H1 (cell line): ENCODE measurements around the gene ZMYM3. TPM values are rescaled to one million over a fixed set of nuclear protein-coding genes. Genes with fewer than 3 reads are reported as not detected.
"Not testable (repeated sequence)": the region's sequence is repeated elsewhere in the genome, so short reads cannot be mapped to it uniquely, and the experiment has no call there.

Experiments used
- CTCF ChIA-PET: fragments of 300-600 bp; sonication (Branson Sonifier 250); formaldehyde crosslinking; loops from one replicate; lab custom pipeline; 2021; ENCODE audit not compliant: partially characterized antibody; lab: Charles Lee
- POLR2A ChIA-PET: fragments of 300-600 bp; sonication (Branson Sonifier 250); formaldehyde crosslinking; loops from one replicate; lab custom pipeline; 2021; ENCODE audit warnings: inconsistent platforms; ENCODE audit not compliant: partially characterized antibody; lab: Charles Lee
- DNase-seq, 2 experiments: peaks; one replicate each; pipeline versions ENCODE4 v3.0.0 to v3.0.0-alpha.2; 2010 to 2022; ENCODE audit warnings: low spot score in 2 of 2, low read depth in 1 of 2, mixed read lengths in 1 of 2
- FAIRE-seq: peaks from 2 replicates; lab custom pipeline; 2011; peaks lifted over from hg19 to GRCh38; lab: Jason Lieb, UNC
- H2AFZ ChIP-seq: 2 replicates; pipeline ENCODE4 v1.8.1; 2012; ENCODE audit warnings: low read length, inconsistent platforms
- H2AK5ac ChIP-seq: 2 replicates; pipeline ENCODE4 v1.6.1; 2013; ENCODE audit warnings: low read depth, low read length
- H2BK120ac ChIP-seq: replicated peaks from 2 replicates; pipeline ENCODE3; 2013; ENCODE audit warnings: low read depth, low read length, inconsistent platforms
- H2BK12ac ChIP-seq: 2 replicates; pipeline ENCODE4 v1.6.1; 2013; ENCODE audit warnings: low read depth, low read length
- H2BK15ac ChIP-seq: 2 replicates; pipeline ENCODE4 v1.6.1; 2013; ENCODE audit warnings: low read length
- H2BK20ac ChIP-seq: 2 replicates; pipeline ENCODE4 v1.6.1; 2013; ENCODE audit warnings: low read length
- H2BK5ac ChIP-seq: 2 replicates; pipeline ENCODE4 v1.6.1; 2013; ENCODE audit warnings: low read depth, low read length
- H3K14ac ChIP-seq: 2 replicates; pipeline ENCODE4 v1.6.1; 2013; ENCODE audit warnings: inconsistent platforms; ENCODE audit not compliant: insufficient read length
- H3K18ac ChIP-seq: 2 replicates; pipeline ENCODE4 v1.6.1; 2013; ENCODE audit warnings: low read length; ENCODE audit errors: extremely low read depth
- H3K23ac ChIP-seq: 2 replicates; pipeline ENCODE4 v1.6.1; 2013; ENCODE audit warnings: inconsistent platforms; ENCODE audit not compliant: insufficient read length
- H3K23me2 ChIP-seq: 2 replicates; pipeline ENCODE4 v1.6.1; 2013; ENCODE audit warnings: low read depth, low read length
- H3K27ac ChIP-seq: 2 replicates; pipeline ENCODE4 v1.6.1; 2011; ENCODE audit warnings: low read depth, low read length, inconsistent platforms
- H3K27me3 ChIP-seq, 4 experiments: replicated peaks in 1 of 4; 1 replicate in 1 of 4; 2 replicates in 3 of 4; pipeline versions ENCODE4 v1.6.1 to v1.8.1; 2011 to 2013; ENCODE audit warnings: low read length in 3 of 4, mild to moderate bottlenecking in 3 of 4, inconsistent platforms in 2 of 4, mixed read lengths in 2 of 4, moderate library complexity in 1 of 4; ENCODE audit not compliant: control insufficient read depth in 3 of 4, insufficient read depth in 3 of 4; ENCODE audit errors: extremely low read depth in 1 of 4
- H3K36me3 ChIP-seq, 4 experiments: 2 replicates each; pipeline versions ENCODE4 v1.6.1 to v1.8.1; 2011 to 2013; ENCODE audit warnings: mild to moderate bottlenecking in 4 of 4, low read length in 3 of 4, moderate library complexity in 2 of 4, control low read depth in 1 of 4, inconsistent platforms in 1 of 4; ENCODE audit not compliant: insufficient read depth in 4 of 4, control insufficient read depth in 2 of 4
- H3K4ac ChIP-seq: replicated peaks from 2 replicates; pipeline ENCODE3; 2013; ENCODE audit warnings: low read length, low read depth, mixed read lengths, inconsistent platforms; ENCODE audit not compliant: insufficient read length
- H3K4me1 ChIP-seq, 4 experiments: replicated peaks in 1 of 4; 1 replicate in 1 of 4; 2 replicates in 3 of 4; pipeline versions ENCODE4 v1.6.1 to v1.8.1; 2011 to 2013; ENCODE audit warnings: low read length in 3 of 4, inconsistent platforms in 2 of 4, mixed read lengths in 1 of 4; ENCODE audit not compliant: insufficient read depth in 4 of 4, control insufficient read depth in 3 of 4
- H3K4me2 ChIP-seq, 2 experiments: 2 replicates each; pipeline versions ENCODE4 v1.6.1 to v1.8.1; 2011 to 2013; ENCODE audit warnings: low read depth in 2 of 2, low read length in 2 of 2, control low read depth in 1 of 2, inconsistent platforms in 1 of 2, mild to moderate bottlenecking in 1 of 2; ENCODE audit not compliant: insufficient read depth in 1 of 2
- H3K4me3 ChIP-seq, 4 experiments: fragments of 200-600, 300-600 bp in 1 of 4; sonication (generic), shearing (Covaris generic), sonication (Bioruptor Twin) in 1 of 4; 2 replicates each; pipeline versions ENCODE4 v1.5.1 to v1.8.1; 2011 to 2016; ENCODE audit warnings: low read length in 4 of 4, low read depth in 3 of 4, control low read depth in 2 of 4, inconsistent platforms in 2 of 4, mild to moderate bottlenecking in 2 of 4, mixed read lengths in 1 of 4, moderate library complexity in 1 of 4; ENCODE audit not compliant: insufficient read depth in 2 of 4; ENCODE audit errors: extremely low read depth in 1 of 4
- H3K56ac ChIP-seq: replicated peaks from 2 replicates; pipeline ENCODE3; 2013; ENCODE audit warnings: low read depth, mild to moderate bottlenecking, mixed read lengths, low read length, inconsistent platforms; ENCODE audit not compliant: insufficient read length
- H3K79me1 ChIP-seq: 2 replicates; pipeline ENCODE4 v1.6.1; 2013; ENCODE audit warnings: low read depth, low read length, control low read depth
- H3K79me2 ChIP-seq, 2 experiments: 2 replicates each; pipeline versions ENCODE4 v1.6.1 to v1.8.1; 2012 to 2013; ENCODE audit warnings: low read length in 2 of 2, mild to moderate bottlenecking in 2 of 2, inconsistent platforms in 1 of 2; ENCODE audit not compliant: insufficient read depth in 2 of 2, control insufficient read depth in 1 of 2
- H3K9ac ChIP-seq, 4 experiments: replicated peaks in 1 of 4; 1 replicate in 1 of 4; 2 replicates in 3 of 4; pipeline versions ENCODE4 v1.6.1 to v1.8.1; 2011 to 2013; ENCODE audit warnings: low read depth in 3 of 4, low read length in 3 of 4, control low read depth in 2 of 4, mild to moderate bottlenecking in 2 of 4, moderate library complexity in 2 of 4, inconsistent platforms in 1 of 4; ENCODE audit errors: extremely low read depth in 1 of 4
- H3K9me3 ChIP-seq, 2 experiments: 2 replicates each; pipeline versions ENCODE4 v1.6.1 to v1.8.1; 2012 to 2013; ENCODE audit warnings: mild to moderate bottlenecking in 2 of 2, moderate library complexity in 2 of 2, control low read depth in 1 of 2, inconsistent platforms in 1 of 2, low read depth in 1 of 2, low read length in 1 of 2, mixed read lengths in 1 of 2; ENCODE audit not compliant: insufficient read depth in 2 of 2
- H4K20me1 ChIP-seq, 2 experiments: replicated peaks in 1 of 2; 2 replicates each; pipeline versions ENCODE3 to v1.8.1; 2011 to 2013; ENCODE audit warnings: inconsistent platforms in 2 of 2, low read length in 2 of 2, mild to moderate bottlenecking in 1 of 2; ENCODE audit not compliant: insufficient read depth in 2 of 2, control insufficient read depth in 1 of 2
- H4K5ac ChIP-seq: 2 replicates; pipeline ENCODE4 v1.6.1; 2013; ENCODE audit warnings: low read length, low read depth, mixed read lengths, inconsistent platforms; ENCODE audit not compliant: insufficient read length
- H4K8ac ChIP-seq: 2 replicates; pipeline ENCODE4 v1.8.0; 2013; ENCODE audit warnings: mild to moderate bottlenecking, moderate library complexity, low read length, inconsistent platforms; ENCODE audit not compliant: insufficient read depth; ENCODE audit errors: extremely low read depth
- H4K91ac ChIP-seq: replicated peaks from 2 replicates; pipeline ENCODE3; 2013; ENCODE audit warnings: low read length, mixed read lengths, inconsistent platforms; ENCODE audit not compliant: insufficient read length
- SP1 ChIP-seq: IDR thresholded peaks from 2 replicates; pipeline ENCODE4 v1.6.1; 2011; ENCODE audit warnings: low read depth, low read length
- WGBS, 2 experiments: shearing (Covaris generic) in 1 of 2; methylation state at CpG; one replicate each; pipeline versions ENCODE4 v1.1.6 to v1.1.7; 2013 to 2015; ENCODE audit warnings: low lambda C conversion rate in 2 of 2, mixed read lengths in 2 of 2, inconsistent platforms in 1 of 2, low coverage in 1 of 2, missing lambda C conversion rate in 1 of 2; ENCODE audit not compliant: insufficient replicate concordance in 2 of 2, insufficient coverage in 1 of 2, insufficient read length in 1 of 2; ENCODE audit errors: extremely low coverage in 1 of 2, missing lambda C conversion rate in 1 of 2; 5-methylcytosine and 5-hydroxymethylcytosine counted together
- polyA plus RNA-seq, 7 experiments: library from polyadenylated mRNA; depleted of rRNA in 3 of 7; stranded (reverse) in 5 of 7; unstranded in 2 of 7; fragments of >200 nt in 5 of 7; fragments of 200-250 nt in 2 of 7; gene quantifications; 1 replicate in 5 of 7; 2 replicates in 1 of 7; 4 replicates in 1 of 7; pipeline versions ENCODE4 v1.2.1 to v1.2.3, GENCODE V29; 2011 to 2013; ENCODE audit warnings: missing spikeins in 2 of 7, mixed read lengths in 2 of 7
- total RNA-seq: library from RNA; stranded (reverse); fragmentation: NEBNext Ultra II Directional; extraction: Animal tissue kit (Norgen Biotek cat#: 25700); gene quantifications from 2 replicates; pipeline ENCODE4 v1.2.1, GENCODE V29; 2021

The ZMYM3 gene
- total and polyA plus RNA-seq, 2 of the 8 experiments (the other 6 are each of a cell fraction or from before 2014, with no cell fraction given): 56.7 to 82.0 TPM

GRCh38 chrX:71300495-71300894 is 46.6 kb upstream of the ZMYM3 start:
- H4K20me1 ChIP-seq, H2BK120ac ChIP-seq, H3K18ac ChIP-seq, H3K23ac ChIP-seq, H2BK12ac ChIP-seq, H3K79me2 ChIP-seq, H3K9me3 ChIP-seq, H3K4me3 ChIP-seq, H2BK15ac ChIP-seq, H3K27me3 ChIP-seq, H4K8ac ChIP-seq, H2AFZ ChIP-seq, H3K56ac ChIP-seq, H2BK20ac ChIP-seq, H3K4ac ChIP-seq, H3K4me2 ChIP-seq, H2AK5ac ChIP-seq, H4K91ac ChIP-seq, H4K5ac ChIP-seq, H2BK5ac ChIP-seq, CTCF ChIA-PET, H3K27ac ChIP-seq, H3K9ac ChIP-seq, DNase-seq, H3K79me1 ChIP-seq, H3K23me2 ChIP-seq, H3K4me1 ChIP-seq, H3K14ac ChIP-seq: not testable (repeated sequence)
- POLR2A ChIA-PET: interaction anchor here (0.6 to 18.0 kb wide), 5 partner anchors 11 to 66 kb away, joined by 3 to 215 read pairs (median 4); partner anchors contain the start of genes NONO and TAF1
- FAIRE-seq: peak; percentile 88
- H3K36me3 ChIP-seq: peaks cover 21 to 63% (median 44%) of the 10 kb centered on the region in 4 experiments
- 100% methylated on average over 3 of the region's 7 CpGs; no CpG with 5 or more reads in 1 of the 2 experiments for WGBS, 2 experiments
- TF ChIP-seq SP1: peak; percentile 9; the same call in 1 of the 2 replicates

GRCh38 chrX:71300064-71300463 is 46.1 kb upstream of the ZMYM3 start:
- H2BK12ac ChIP-seq, H3K23me2 ChIP-seq, H2BK5ac ChIP-seq, H2BK15ac ChIP-seq, H3K4me3 ChIP-seq, H2BK120ac ChIP-seq, H2AFZ ChIP-seq, H2AK5ac ChIP-seq, FAIRE-seq, H4K91ac ChIP-seq, H3K79me2 ChIP-seq, H3K23ac ChIP-seq, H2BK20ac ChIP-seq, H3K27me3 ChIP-seq, H3K4me1 ChIP-seq, DNase-seq, H3K4me2 ChIP-seq, H4K5ac ChIP-seq, H4K20me1 ChIP-seq, H3K14ac ChIP-seq, H3K4ac ChIP-seq, H3K9me3 ChIP-seq, H3K56ac ChIP-seq, H4K8ac ChIP-seq, CTCF ChIA-PET, H3K18ac ChIP-seq, H3K27ac ChIP-seq, H3K79me1 ChIP-seq, H3K9ac ChIP-seq: not testable (repeated sequence)
- peaks cover 21 to 65% (median 46%) of the 10 kb centered on the region in 4 experiments for H3K36me3 ChIP-seq
- 94% methylated on average over 5 of the region's 7 CpGs; no CpG with 5 or more reads in 1 of the 2 experiments for WGBS, 2 experiments
- POLR2A ChIA-PET: interaction anchor here (0.6 to 18.0 kb wide), 3 partner anchors 11 to 57 kb away, joined by 3 to 215 read pairs (median 3); partner anchors contain the start of gene NONO
